ENCODE measurements around the gene NRG3. TPM values are rescaled to one million over a fixed set of nuclear protein-coding genes. Genes with fewer than 3 reads are reported as not detected.

Gene NRG3
- total RNA-seq, 1 donor from 2014 or later = not detected

- H3K4me3 ChIP-seq (ENCODE audit: low read depth, low read length) = no peak overlapping the region
- FAIRE-seq = no peak
- TF ChIP-seq CTCF (IDR thresholded peaks at IDR 0.05; ENCODE audit: insufficient read depth, low read length, severe bottlenecking) = no peak
- H3K27me3 ChIP-seq (ENCODE audit: control insufficient read depth, insufficient read depth, low read length) = no peaks in the 10 kb centered on the region
- H3K36me3 ChIP-seq (ENCODE audit: control insufficient read depth, insufficient read depth, low read length) = no peaks in the 10 kb centered on the region
- no peak for DNase-seq (ENCODE audit: low read depth)
Observed at GRCh38 chr10:82692458-82692857, 817.5 kb downstream of the NRG3 start.

GRCh38 chr10:82721831-82722230 is 846.8 kb downstream of the NRG3 start:
- Histone ChIP-seq H3K4me3 (ENCODE audit: low read depth, low read length) (no peak overlapping the region), H3K36me3 (ENCODE audit: control insufficient read depth, insufficient read depth, low read length) (no peaks in the 10 kb centered on the region), H3K27me3 (ENCODE audit: control insufficient read depth, insufficient read depth, low read length) (no peaks in the 10 kb centered on the region)
- FAIRE-seq (no peak), DNase-seq (ENCODE audit: low read depth) (no peak)
- TF ChIP-seq CTCF (IDR thresholded peaks at IDR 0.05; ENCODE audit: insufficient read depth, low read length, severe bottlenecking) = no peak

GRCh38 chr10:82722273-82722672 is 847.3 kb downstream of the NRG3 start:
- no peak for DNase-seq (ENCODE audit: low read depth)
- H3K36me3 ChIP-seq (ENCODE audit: control insufficient read depth, insufficient read depth, low read length) = no peaks in the 10 kb centered on the region
- no peak for TF ChIP-seq CTCF (IDR thresholded peaks at IDR 0.05; ENCODE audit: insufficient read depth, low read length, severe bottlenecking)
- H3K27me3 ChIP-seq (ENCODE audit: control insufficient read depth, insufficient read depth, low read length) = no peaks in the 10 kb centered on the region
- no peak overlapping the region for H3K4me3 ChIP-seq (ENCODE audit: low read depth, low read length)
- FAIRE-seq = no peak

GRCh38 chr10:82736305-82736704 is 861.3 kb downstream of the NRG3 start:
- no peak for FAIRE-seq
- no peaks in the 10 kb centered on the region for H3K27me3 ChIP-seq (ENCODE audit: control insufficient read depth, insufficient read depth, low read length)
- no peak overlapping the region for H3K4me3 ChIP-seq (ENCODE audit: low read depth, low read length)
- H3K36me3 ChIP-seq (ENCODE audit: control insufficient read depth, insufficient read depth, low read length) = no peaks in the 10 kb centered on the region
- no peak for TF ChIP-seq CTCF (IDR thresholded peaks at IDR 0.05; ENCODE audit: insufficient read depth, low read length, severe bottlenecking)
- DNase-seq (ENCODE audit: low read depth) = no peak

- FAIRE-seq = no peak
Observed at GRCh38 chr10:82737549-82737948, 862.6 kb downstream of the NRG3 start.

More at GRCh38 chr10:82737549-82737948, 862.6 kb downstream of the NRG3 start:
- DNase-seq (ENCODE audit: low read depth) = no peak
- H3K4me3 ChIP-seq (ENCODE audit: low read depth, low read length) = no peak overlapping the region
- H3K27me3 ChIP-seq (ENCODE audit: control insufficient read depth, insufficient read depth, low read length) = no peaks in the 10 kb centered on the region
- H3K36me3 ChIP-seq (ENCODE audit: control insufficient read depth, insufficient read depth, low read length) = no peaks in the 10 kb centered on the region
- no peak for TF ChIP-seq CTCF (IDR thresholded peaks at IDR 0.05; ENCODE audit: insufficient read depth, low read length, severe bottlenecking)
